SK-N-MC (cell line): ENCODE measurements around the gene SLC12A3.

Source experiments
- EZH2 ChIP-seq: fragments of 200-600 bp; sonication (generic); IDR thresholded peaks from one replicate; pipeline ENCODE4 v1.6.1; 2017; ENCODE audit warnings: antibody characterized with exemption
- POLR2AphosphoS5 ChIP-seq: IDR thresholded peaks from 2 replicates; pipeline ENCODE4 v1.6.1; 2012; ENCODE audit warnings: mild to moderate bottlenecking, low read depth, low read length, borderline replicate concordance

DNA sequence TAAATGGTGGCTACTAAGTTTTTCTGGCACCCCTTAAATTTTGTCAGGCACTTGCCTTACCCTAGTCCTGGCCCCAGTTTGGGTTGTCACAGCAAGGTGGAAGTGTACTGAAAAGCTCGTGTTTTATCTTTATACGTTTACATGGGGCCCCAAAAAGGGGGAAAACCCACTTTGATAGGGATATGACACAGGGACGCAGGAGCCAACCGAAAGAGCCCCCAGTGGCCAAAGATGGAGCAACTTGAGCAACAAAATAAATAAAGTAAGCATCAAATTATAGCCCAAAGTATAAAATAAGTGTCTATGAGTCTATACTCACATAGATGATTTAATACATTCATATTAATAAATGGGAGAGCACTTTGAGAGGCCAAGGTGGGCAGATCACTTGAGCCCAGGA lies 91.7 kb downstream of the SLC12A3 start:
- no peak for TF ChIP-seq POLR2AphosphoS5
- TF ChIP-seq EZH2: no peak
